ENCODE results near the gene PTPRG.

GRCh38 chr3:62011666-62012065 lies 450.3 kb downstream of the PTPRG start:
- TF ChIP-seq RAD21 (IDR thresholded peaks at IDR 0.05; ENCODE audit: low read depth) (no peak), MAX (IDR thresholded peaks at IDR 0.05) (no peak), EGR1 (IDR thresholded peaks at IDR 0.05) (no peak), TAF1 (IDR thresholded peaks at IDR 0.05; ENCODE audit: low read depth) (no peak)
